Eye (tissue), 1 donor: ENCODE measurements around the gene PPP2R2B.

Experiments
- DNase-seq: peaks from one replicate; pipeline ENCODE4 v3.0.0-alpha.2; 2015

Gene PPP2R2B

DNA sequence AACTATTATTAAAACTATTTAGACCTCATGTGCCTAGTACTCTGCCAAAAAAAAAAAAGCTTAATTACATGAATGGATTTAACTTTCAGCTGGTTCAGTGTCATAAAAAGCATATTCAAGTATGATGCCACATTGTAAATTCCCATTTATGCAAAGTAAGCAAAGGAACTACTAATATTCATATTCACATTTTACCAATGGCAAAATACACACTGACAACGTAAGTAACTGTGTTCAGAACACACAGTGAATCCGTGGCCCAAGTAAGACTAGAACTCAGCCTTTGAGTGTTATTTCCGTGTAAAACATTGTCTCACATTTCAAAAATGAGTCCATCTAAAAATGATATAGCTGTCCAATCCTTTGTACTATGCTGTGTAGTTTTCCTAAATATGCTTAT lies 56.8 kb downstream of the PPP2R2B start:
- DNase-seq: no peak

DNA sequence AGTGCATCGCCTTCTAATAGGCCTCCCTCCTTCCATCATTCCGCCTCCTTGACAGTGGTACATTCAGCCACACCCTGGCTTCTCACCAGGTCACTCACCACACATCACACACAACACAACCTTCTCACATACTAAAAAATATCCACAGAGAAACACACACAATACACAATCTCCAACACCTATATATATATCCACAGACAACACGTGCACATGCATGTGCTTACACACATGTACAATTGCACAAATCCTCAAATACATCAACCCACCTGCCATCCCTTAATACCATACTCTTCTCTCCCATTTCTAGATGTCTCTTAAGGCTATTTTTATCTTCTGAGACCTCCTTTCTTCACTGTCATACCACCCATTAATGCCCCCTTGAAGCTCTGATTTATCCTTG lies 57.6 kb downstream of the PPP2R2B start:
- no peak for DNase-seq

DNA sequence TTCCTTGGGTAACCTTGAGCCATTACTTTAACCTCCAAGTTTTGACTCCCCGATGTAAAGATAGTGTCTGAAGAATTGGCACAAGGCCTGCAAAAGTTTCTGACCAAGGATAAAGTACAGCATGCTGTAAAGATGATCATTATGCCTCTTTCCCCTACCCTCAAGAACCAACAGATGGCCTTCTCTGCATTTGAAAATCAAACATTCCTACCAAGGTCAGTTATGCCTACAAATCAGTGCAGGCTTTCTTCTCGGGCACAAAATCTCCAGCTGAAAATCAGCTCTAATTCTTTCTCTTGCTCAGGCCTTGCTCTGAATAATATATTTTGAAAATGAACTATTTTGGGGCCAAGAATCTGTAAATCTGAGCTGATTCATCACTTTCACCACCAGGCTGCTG lies 59.7 kb downstream of the PPP2R2B start:
- no peak for DNase-seq

DNA sequence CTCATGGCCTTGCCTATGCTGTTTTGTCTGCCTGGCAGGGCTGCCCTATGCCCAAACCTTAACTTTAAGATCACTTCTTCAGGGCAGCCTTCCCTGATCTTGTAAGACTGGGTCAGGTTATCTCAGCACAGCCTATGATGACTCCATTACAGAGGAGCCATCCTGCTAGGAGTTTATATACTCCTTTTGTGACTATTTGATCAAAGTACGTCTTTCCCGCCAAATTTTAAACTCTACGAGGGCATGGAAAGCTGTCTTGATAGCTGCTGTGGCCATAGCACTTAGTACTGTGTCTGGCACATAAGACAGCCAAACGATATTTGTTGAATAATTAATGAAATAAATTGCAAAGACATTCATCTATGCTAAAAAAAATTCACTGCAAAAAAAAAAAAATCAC lies 60.6 kb downstream of the PPP2R2B start:
- DNase-seq: no peak

DNA sequence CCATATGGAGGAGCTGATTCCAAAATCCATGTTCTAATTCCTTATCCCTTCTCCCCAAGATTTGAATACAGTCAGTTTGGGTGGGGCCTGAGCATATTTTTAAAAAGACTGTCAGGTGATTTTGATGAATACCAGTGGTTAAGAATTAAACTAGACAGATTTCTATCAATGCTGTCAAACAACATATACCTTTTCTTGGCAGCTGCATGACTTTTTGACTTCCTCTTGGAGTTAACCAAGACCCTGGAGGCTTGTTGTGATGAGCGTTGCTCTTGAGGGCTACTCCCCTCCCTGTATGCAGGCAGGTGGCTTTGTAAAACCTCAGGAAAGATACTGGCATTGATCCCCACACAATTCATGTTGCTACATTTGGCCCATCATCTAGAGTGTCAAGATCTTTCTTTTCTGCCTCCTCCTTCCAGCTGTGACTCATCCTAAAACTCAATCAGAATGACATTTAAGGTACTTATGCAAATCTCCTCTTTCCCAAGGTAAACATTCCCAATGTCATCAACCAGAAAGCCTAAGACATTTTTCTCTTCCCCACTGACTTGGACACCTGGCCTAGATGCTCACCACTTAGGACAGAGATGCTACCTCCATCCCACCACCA lies 61.7 kb downstream of the PPP2R2B start:
- no peak for DNase-seq

DNA sequence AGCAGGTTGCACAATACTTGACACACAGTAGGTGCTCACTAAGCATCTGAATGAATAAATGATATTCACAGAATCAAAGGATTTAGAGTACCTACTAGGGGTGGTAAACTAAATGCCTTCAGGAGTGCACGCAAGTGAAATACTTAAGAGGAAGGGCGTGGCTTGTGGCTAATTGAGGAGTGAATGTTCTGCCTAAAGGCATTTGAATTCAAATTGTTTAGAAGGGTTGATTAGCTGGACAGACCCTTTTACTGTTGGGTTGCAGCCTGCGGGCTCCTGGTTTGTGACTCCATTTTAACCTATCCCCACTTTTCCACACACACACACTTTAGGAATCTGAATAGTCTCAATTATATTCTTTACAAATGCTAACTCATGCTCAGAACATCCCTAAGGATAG lies 63.1 kb downstream of the PPP2R2B start:
- no peak for DNase-seq

DNA sequence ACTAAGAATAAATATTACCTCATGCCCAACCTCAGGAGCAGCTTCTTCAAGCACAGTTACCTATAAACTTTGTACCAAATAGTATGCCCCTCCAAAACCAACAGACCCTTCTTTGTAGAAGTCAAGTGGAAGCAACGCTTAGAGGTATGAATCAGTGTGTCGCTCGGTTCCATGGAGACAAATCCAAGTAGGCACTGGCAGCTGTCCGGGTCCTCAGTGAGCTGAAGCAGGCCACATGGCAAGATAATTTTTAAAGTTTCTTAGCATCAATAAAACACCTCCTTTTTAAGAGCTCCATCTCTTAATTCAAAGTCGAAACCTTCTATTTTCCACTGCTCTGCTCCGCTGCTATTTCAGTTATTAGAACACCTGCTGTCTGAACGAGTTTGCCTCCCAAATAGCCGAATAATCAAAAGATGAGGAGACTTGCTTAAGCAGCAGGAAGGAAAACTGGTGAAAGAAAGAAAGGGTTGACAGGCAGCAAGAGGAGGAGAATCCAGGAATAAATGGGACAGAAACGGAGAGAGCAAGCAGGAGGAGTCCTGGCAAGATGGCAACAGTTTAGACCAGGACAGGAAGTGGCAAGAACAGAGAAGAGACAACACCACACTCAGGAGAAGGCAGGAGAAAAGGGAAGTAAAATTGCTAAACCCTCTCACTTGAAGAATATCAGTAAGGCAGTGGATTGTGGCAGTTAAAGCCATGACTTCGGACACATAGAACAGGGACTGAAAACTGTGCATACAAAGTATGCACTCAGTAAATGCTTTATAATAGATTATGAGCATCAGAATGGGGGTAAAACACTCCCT lies 65.0 kb downstream of the PPP2R2B start:
- DNase-seq: no peak

DNA sequence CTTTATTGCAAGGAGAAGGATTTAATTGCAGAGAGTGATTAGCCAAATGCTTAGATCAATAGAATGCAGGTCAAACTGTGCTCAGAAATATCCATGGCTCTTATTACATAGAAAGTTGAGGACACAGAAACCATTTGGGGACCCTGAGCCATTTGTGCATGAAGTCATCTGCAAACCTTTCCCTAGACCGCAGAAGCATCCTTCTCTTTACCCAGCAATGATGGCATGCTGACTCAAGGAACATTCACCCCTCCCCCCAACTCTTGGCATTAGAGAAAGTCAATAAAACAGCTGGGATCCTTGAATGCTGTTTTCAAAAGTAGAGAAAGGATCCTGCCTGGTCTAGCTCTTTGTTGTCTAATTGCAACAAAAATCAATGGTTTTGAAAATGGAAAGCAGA lies 73.5 kb downstream of the PPP2R2B start:
- DNase-seq: peak; percentile 58

DNA sequence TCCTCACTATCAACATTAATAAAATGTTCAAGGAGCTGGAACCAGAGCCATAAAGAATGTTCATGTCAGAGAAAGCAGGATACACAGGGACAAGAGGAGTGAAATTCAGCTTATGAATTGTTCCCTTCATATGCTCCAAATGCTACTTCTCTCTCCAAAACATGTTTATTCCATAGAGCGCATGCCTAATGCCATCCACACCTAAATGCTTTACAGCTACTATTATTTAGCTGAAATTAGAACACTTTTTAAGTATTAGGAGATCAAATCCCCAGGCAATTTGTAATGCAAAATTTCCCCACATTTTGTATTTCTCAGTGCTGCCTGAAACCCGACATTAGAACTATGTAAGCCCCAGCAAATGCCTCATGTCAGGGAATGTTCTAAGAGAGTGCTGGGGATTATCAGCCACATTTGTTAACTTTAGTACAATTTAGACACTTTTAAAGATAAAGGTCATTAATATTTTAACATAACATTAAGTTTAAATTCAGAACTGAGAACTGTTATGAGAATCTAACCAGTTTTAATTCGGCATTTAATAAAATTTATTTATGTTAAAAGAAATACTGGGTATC lies 75.5 kb downstream of the PPP2R2B start:
- DNase-seq: no peak

DNA sequence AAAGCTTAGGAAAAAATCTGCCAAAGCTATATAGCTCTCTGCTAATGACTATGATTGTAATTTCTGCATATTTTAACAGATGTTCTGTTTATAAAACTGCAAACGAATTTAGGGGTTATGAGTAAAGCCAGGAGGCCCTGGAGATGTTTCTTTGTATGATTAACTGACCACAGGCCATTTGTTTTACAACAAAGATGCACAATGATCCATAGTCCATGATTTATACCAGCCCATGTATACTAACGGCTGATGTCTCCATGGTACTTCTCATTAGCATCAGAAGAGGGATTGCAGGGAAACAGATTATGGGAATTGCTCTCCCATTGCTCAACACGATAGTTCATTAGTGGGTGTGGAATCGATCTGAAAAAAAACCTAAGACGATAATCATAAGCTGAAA lies 78.9 kb downstream of the PPP2R2B start:
- DNase-seq: no peak

DNA sequence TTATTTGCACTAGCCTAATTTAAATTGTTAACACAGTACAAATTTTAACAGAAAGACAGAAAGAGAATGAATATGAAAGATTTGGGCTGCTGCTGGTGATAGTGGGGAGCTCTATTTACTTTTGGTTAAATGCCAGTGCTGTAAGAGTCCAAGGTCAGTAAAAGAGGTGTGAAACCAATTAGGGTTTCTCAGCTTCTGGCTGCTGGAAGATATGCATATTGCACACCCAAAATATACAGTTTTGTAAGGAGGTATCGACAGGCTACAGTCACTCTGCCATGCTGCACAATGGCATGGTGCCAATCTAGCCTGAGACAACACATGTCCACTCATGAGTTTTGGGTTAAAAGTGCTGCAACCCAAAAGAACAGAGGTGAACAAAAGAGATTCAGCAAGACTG lies 79.3 kb downstream of the PPP2R2B start:
- DNase-seq: no peak

DNA sequence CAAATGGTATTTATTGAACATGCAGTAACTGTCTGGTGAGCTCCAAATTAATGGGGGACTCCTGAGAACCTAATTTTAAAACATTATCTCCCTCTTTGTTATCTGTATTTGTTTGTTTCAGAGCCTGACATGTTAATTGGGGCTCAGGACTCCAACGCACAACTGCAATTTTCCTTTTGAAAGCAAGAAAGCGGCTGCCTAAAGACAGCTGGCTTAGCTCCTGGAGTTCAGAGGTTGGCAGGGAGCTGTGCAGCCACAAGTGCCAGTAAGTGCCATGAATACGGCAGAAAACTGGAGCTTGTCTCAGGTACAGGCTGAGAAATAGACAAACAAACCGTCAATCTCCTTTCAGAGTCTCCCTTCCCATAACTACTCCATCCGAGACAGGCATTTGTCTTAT lies 80.9 kb downstream of the PPP2R2B start:
- DNase-seq: no peak

DNA sequence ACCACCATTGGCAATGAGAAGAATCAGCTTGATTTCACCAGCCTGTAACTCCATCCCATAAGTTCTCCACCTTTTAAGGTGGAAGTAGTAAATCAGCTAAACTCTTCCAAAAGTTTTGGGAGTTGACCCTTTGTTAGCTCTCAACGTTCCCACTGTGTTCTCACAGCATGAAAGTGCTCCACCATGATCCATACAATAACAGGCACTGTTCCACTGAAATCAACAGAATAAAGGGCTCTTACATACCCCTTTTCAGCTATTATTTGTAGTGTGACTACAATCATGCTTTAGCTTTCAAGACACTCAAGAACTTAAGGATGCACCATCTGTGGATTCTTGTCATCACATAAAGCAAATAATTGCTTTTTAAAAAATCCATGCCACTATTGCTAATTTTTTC lies 81.6 kb downstream of the PPP2R2B start:
- no peak for DNase-seq

DNA sequence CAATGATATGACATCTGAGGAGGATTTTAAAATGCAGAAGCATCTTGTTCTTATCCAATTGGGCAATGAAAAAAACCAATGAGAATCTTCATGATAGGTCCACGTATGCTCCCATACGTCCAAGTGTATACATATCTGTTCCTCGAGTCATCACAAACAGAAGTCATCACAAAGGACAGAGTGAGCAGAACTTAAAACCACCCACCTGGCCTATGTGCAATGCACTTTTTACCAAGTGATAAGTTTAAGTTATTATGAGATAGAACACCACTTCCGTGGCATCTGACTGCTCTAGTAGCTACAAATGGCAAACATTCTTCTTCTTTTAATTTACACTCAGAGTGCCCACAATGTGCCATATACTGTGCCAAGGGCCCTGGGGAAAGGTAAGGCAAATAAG lies 82.4 kb downstream of the PPP2R2B start:
- DNase-seq: no peak

DNA sequence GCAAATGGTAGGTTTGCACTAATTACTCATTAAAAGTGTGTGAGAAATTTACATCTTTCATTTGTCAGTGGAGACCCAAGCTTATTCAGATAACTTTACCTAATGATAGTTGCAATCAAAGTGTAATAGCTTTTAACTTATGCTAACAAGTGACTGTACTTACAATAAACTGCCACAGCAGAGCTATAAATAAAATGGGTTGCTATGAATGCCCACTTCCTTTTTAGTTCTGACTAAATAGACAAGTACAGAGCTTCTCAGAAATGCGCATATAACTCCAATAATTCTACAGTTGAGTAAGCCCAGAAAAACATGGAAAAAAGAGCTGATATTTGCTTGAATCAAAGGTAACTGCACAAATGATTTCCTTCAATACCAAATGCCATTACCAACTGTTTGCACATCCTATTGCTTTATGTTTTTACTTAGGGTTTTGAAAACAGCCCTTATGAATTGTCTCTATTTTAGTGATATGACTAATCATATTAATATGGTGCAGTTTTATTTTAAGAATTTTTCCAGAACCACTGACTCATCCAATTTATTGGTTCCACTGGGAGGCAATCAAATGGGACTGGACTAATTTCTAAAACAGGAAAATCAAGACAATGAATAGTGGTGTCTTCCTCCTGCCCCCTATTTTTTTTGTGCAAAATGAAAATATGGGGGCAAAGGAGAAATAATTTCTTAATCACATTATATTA lies 84.1 kb downstream of the PPP2R2B start:
- no peak for DNase-seq

DNA sequence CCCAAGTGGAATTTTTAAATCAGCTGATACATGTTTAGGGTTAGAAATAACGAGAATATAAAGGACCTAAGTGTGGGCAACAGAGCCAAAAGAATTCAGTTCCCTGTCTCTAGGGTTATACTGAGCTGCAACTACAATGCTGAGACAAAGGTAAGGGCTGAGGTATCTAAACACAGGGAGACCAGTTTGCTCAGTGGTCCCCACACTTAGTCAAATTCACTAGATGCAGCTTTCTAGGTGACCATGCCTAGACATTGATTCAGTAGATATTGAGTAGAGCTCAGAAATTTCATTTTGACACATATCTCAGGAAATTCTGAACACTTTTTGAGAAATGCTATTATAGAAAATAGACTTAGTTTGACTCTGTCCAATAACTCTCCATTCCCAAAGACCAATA lies 84.8 kb downstream of the PPP2R2B start:
- DNase-seq: no peak

DNA sequence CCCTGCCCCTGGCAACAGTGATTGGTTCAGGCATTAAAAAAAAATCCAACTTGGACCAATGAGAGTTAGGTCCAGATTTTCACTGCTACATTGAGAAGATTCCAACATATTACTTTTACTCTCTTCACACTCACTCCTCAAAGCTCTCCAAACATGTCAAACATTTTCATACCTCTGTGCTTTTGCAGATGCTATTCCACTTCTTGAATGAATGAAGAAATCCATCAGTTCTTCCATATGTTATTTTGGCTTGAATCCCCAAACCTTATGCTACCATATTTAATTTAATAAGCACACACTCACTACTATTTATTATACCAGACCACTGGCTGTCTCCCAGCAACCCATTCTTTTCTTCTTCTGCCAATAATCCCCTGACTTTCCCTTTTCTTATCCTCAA lies 87.1 kb downstream of the PPP2R2B start:
- no peak for DNase-seq

DNA sequence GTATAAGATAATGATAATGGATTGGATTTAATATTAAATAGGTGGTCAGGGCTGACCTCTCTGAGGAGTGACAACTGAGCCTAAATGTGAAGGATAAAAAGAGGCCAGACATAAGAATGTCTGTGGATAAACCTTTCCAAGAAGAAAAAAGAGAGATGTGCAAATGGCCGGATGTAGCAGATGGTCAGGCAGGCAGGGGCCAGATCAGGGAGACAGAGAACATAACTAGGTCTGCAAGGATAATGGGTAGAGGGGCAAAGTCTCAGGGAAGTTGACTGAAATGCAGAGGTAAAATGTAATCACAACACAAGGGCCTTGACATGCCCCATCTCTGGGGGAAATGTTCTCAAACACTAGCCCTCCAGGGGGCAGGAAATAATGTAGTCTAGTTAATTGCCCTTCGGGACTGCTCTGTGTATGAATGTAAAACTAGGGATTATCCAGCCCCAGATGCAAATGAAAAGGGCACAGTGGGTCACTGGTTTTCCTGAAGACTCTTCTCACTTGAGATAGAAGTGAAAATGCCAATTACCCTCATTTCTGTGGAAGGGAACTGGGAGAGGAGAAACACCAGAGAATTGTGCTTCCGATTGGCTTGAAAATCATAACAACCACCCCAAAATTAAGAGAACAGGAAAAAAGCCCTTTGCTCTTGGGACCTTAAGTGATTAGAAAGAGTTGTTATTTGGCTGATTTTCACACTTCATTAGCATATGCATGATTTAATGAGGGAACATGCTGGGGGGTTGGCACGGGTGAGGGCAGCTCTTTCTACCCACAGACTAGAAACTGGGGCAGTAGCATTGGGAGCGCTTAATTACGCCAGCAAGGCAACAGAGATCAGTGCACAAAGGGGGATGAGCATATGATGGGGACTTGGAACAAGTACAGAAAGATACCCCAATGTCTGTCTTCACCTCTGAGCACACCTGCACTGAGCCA lies 88.6 kb downstream of the PPP2R2B start:
- peak; percentile 77 for DNase-seq

DNA sequence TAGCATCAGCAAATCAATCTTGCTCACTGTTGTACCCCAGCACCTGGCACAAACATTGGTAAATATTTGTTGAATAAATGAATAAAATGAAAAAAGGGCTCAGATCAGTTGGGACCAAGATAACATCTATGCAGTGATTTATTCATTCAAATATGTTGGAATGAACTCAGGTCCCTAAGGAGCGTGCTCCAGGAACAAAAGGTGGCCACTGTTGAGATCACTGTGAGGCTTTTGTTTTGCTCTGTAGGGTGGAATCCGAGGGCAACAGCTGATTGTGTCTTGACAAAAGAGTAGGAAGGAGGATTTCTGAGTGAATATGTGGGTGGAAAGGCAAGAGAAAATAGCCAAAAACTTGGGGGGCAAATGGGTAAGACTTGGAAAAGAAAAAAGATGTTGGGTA lies 89.7 kb downstream of the PPP2R2B start:
- DNase-seq: no peak

DNA sequence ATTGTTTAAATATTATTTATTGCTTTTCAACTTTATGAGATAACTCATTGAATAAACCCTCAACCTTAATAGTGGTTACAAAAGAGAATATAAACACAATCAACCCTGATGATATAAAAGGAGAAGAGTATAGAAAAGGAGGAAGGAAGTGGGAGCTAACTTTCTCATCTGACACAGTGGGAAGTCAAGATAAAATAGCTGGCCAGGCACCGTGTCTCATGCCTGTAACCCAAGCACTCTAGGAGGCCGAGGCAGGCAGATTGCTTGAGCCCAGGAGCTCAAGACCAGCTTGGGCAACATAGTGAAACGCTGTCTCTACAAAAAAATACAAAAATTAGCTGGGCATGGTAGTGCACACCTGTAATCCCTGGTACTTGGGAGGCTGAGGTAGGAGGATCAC lies 93.5 kb downstream of the PPP2R2B start:
- no peak for DNase-seq

DNA sequence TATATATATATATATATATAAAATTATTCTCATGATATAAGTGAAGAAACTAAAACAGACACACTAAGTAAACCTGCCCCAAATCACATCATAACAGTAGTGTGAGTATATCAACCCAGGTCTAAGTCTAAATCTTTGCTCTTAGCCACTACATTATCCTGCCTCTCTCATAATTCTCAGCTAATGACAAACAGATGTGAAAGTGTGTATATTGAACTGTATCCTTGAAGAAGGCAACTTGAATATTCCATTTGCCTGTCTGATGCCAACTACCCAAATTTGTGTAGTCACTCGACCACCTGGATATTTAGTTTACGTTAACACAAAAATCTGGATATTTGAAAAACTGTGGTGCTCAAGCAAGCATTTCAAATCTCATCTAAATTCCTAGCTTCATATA lies 97.4 kb downstream of the PPP2R2B start:
- no peak for DNase-seq

DNA sequence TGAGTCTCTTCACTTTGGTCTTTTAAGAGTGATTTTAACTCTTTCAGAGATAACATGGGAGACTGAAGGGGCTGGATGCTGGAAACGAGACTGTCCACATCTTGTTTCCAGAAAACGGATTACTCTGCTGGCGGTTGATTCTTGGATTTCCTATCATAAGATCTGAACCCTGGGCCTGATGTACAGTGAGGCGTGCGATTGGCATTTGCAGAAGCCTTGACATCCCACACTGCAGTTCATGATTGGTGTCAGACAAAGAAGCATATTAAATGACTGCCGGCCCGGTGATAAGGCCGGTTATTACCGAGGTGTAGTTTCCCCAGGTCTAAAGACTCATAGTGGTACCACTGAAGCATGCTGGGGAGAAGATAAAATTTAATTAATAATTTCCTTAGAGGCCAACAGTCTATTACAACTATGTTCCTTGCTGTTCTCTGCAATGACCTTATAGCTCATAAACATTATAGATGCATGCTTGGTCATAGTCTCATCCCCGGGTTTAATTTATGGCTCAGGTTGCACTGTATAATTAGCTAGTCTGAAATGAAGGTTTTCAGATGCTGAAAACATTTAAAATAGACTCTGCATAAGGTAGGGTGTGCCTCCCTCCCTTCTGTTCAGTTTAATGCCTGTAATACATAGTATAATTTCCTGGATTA lies 99.2 kb downstream of the PPP2R2B start:
- no peak for DNase-seq
